Measurements from ENCODE around the gene ZEB2.

The ZEB2 gene

DNA sequence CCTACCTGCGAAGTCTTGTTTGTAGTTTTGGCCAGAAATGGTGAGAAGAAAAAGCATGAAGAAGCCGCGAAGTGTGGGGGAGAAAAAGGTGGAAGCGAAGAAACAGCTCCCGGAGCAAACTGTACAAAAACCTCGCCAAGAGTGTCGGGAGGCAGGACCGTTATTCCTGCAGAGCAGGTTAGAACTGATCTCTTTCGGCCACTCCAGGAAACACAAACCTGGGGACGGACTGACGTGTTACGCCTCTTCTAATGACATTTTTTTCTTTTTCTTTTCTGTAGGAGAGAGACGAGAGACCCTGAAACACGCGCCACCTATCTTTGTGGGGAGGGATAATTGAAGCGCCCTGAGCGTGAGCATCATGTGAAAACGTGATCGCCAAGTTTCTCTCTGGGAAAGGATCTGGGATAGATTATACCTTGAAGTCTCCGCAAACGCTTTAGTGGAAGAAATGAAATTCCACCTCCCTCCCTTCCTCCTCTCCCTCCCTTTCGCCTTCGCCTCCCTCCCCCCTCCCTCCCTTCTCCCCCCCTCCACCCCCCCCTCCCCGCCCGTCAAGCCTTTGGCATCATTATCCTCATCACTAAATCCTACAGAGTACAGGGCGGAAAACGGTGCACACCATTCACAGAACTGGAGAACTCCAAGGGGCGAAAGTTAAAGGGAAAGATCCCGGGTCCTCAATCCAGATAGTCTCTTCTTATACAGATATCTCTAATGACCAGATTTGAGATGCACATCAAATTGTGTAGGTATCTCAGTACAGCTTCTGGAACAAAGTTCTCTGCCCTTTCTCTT lies at the start of gene ZEB2:
Gene ZEB2 (minus strand): TSS at position 186 of the 798 bp plus-strand sequence. CDS start 2,769 bp downstream, outside the sequence.
- no peak for DNase-seq

DNA sequence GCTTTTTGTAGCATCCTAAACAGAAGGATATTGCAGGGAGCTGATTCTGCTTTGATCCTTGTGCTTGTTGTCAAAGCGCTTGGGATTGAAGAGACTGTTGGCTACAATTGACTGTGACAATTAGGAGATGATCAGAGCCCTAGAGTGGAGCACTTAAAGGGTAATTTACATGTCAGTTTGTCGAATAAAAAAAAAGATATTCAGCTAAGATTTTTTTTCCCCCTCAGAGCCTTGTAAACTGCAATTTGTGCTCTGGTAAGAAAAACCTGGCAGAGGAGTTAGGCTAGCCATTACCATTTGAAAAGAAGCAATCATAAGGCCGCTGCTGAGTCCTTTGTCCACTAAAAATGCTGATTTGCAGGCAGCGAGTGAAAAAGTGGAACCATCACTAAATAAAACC lies 47.8 kb upstream of the ZEB2 start:
- DNase-seq = no peak

DNA sequence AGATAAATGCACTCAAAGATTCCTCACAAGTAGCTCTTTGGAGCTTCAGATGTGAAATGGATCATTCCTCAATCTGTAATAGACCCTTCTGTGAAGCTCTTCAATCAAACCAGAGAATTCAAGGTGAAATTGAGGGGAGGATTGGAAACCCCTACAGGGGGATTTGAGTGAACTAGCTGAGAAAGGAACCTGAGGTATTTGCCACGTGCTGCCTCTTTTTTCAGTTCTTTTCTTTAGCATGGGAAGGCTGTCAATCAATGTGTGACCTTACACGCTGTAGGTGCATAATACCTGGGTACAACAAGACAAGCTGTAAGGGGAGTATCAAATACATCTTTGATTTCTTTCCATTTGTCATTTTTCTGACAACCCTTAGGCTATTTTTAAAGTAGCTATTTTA lies 46.5 kb upstream of the ZEB2 start:
- DNase-seq = no peak

DNA sequence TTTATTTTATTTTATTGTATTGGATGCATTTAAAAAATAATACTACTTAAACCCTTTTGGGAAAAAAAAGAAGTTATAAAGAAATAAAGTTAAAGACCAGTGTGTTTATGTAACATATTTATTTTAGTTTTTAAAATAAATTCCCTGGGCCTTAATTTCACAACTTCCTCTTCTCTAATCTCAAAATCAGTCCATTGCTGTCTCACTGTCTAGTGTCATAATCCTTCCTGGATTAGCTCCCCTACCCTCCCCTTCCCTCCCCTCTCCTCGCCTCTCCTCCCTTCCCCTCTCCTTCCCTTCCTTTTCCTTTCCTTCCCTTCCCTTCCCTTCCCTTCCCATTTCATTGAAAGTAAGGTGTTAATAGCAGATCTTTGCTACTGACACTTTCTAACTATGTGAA lies 40.3 kb upstream of the ZEB2 start:
- DNase-seq = no peak

DNA sequence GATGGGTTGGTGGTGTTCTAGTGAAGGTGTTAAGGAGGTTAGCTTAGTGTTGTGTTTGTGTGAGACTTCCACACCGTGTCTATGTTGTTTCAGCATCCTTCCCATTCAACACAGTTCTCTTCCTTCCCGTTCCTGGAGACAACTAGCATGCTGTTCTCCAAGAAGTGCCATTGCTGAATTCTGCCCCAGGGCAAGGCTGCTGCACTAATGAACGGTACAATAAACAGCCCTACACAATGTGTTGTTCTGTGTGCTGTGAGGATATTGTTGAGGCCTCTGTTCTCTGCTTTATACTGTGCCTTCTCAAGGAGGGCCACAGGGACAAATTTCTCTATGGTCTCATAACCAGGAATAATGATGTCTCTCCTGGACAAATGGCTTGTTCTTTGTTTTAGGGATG lies 39.8 kb upstream of the ZEB2 start:
- no peak for DNase-seq

DNA sequence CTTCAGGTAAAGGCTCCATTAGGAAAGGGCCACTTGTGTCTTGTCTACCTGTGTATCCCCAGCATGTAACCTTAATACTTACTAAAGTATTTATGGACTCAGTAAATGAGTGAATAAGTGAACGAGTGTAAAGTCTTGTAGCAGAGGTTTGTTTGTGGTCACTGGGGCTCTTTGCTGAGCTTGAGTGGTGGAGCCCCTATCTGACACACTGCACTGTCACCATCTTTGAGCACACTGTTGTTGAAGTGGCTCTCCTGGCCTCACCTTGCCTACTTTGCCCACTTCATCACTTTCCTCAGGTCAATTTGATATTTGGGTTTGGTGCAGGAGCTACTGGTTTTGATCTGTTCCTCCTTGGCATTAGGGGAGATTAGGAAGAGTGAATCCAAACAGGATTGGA lies 39.3 kb upstream of the ZEB2 start:
- no peak for DNase-seq

DNA sequence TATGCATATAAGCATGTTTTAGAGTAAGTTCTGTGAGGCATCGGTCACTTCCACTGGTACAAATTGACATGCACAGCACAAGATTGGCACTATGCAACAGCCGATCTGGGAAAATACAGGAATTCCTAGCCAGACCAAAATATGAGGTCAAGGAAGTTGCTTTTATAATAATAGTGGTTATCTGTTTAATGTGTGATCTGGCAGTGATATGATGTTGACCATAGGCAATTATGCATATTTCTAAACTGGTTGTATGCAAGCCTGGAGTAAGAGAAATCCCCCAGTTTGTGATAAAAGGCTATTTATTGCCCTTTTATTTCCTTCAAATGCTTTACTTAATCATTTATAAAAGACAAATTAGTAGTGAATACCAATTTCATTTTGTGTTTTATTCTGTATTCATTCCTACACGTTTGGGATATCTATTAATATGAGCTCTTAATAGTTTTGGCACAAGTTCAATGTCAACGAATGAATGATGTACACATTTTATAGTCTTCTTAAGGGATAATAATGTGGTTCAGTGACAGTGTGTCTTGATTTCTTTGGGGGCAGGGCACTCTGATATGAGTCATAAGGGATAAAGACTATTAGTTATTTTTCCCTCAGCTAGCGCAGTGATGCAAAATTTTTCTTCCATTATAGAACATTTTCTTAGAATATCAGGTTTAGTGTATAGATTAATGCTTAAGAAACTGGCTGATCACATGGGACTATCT lies 34.7 kb upstream of the ZEB2 start:
- DNase-seq = no peak

DNA sequence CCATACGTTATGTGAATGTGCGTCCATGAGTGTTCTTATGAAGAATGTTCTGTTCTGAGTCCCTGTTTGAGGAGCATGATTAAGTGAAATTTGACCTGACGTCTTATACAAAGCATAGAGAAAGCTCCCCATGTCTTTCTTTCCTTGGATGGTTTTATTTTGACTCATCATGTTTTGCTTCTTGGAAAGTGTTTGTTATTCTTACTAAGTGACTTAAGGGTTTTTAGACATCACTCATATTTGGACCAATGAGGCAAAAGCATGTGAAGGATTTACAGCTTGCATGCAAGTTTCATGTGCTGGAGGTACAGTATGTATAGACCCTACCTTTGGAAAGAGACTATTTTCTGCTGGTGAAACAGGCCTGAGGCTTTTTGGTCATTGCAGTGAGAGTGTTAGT lies 33.5 kb upstream of the ZEB2 start:
- no peak for DNase-seq

DNA sequence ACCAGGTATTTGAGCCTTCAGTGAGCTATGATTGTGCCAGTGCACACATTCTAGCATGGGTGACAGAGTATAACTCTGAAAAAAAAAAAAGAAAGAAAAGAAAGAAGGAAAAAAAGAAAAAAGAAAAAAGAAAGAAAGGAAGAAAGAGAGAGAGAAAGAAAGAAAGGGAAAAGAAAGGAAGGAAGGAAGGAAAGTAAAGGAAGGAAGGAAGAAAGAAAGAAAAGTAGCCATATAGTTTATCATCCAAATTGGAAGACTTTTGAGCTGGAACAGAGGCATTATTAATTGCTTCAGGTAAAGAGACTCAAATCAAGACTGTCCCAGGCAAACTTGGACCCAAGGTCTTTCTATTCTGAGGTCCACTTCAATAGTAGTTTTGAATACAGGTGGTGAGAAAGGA lies 32.9 kb upstream of the ZEB2 start:
- DNase-seq = no peak

DNA sequence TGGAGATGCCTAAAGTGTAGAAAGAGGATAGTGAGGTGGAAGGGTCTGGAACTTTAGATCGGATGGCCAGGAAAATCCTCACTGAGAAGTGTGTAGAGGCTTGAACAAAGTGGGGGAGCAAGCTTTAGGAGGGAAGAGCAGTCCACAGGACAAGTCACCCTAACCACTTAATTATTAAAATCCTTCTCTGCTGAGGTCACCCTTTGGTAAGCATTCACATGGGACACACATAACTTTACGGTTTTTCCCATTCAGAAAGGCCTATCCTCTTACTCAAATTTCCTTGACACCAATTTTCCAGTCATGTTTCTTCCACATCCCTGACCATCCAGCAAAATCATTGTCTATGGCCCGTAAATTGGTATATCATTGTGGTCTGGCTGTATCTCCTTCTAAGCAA lies 31.0 kb upstream of the ZEB2 start:
- no peak for DNase-seq

DNA sequence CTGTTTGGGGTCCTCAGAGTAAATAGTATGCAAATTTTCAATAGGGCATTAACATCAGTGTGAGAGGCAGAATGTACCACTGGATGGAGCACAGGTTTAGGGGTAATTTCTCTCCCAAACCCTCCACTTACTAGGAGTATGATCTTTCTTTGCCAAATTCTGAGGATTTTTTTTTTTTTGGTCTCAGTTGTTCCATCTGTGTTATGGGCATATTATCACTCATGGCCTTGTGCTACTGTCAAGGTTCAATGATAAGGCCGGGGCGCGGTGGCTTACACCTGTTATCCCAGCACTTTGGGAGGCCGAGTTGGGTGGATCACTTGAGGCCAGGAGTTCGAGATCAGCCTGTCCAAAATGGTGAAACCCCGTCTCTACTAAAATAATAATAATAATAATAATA lies 30.2 kb upstream of the ZEB2 start:
- DNase-seq = no peak

DNA sequence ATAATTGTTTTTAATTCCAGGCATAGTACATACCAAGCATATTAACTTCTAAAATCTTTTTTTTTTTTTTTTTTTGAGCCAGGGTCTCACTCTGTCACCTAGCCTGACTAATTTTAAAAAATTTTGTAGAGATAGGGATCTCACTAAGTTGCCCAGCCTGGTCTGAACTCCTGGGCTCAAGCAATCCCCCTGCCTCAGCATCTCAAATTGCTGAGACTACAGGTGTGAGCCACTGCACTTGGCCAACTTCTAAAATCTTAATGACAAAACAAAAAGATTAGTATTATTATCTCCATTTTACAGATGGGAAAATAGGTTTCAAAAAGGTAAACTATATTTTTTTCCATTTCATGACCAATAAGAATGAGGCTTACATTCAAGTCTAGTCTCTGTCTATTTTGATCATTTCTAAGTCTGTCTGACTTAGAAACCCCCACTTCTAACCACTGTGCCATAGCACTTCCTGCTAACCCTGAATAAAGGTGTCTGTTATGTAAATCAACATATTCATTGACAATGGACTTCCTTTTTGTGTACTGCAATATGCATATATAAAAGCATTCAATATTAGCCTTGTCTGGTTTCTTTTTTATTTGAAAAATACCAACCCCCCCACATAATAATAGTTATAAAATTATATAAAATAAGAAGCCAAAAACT lies 28.7 kb upstream of the ZEB2 start:
- DNase-seq = no peak

DNA sequence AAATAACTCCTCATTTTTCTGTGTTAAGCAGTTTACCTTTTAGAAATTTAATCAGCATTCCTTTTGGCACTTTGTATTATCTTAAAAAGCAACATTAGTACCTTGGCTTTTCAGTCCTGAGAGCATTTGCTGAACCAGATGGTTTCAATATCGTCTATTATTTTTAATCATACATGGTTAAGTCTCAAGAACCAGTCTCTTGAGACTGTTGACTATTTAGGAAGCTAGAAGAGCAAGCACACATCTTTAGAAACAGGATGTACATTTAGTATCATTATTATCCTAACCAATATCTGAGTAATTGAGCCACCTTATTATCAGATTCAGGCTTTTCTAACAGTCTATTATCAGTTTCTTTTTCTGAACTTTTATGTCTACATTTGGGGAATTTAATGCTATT lies 28.2 kb upstream of the ZEB2 start:
- no peak for DNase-seq

DNA sequence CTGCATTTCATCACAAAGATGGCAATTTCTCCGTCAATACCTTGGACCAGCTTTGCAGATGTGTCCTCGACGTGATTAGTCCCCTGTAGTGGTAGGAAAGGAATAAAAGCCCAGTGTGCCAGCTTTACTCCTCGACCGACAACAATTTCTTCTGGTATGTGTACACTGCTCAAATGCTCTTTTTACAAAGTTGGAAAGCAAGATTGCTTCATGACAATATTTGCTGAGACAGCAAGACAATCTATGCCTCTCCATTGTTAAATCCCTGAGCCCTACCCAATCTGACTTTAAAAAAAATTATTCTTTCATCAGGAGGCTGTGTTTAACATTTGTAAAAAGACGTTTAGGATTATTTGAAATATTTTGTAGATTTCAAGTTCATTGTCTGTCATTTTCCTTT lies 27.6 kb upstream of the ZEB2 start:
- DNase-seq = no peak

DNA sequence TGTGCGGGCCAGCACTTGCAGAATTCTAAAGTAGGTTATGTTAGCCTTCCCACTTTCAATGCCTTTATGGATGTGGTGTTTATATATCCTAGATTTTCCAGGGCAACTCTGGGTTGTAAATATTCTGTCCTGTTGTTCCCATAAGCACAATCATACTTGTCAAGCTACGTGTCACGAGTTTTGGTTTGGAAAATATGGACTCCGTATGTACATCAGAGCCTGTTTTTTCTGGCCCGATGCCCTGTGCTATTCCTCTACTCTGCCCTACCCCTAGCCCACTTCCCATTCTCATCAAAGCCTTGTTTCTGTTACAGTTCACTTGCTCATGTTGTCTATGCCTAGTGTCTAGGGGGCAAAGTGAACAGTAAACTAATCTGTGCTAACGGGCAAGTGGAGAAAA lies 27.0 kb upstream of the ZEB2 start:
- DNase-seq = no peak

DNA sequence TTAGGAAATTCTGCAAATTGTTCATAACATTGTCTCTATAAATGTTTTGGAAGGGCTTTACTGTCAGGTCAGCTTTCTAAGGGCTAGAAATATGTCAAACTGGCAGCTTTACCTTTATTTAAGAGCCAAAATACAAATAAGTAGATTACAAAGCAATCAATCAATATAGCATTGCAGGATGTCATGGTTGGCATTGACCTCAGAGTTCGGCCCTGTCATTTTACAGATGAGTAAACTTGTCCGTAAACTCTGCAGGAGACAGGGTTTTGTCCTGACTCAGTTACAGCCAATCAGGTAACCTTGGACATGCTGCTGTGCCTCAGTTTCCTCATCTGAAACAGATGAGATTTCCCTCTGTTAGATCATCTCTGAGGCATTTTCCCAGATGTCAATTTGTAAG lies 25.9 kb upstream of the ZEB2 start:
- DNase-seq = no peak

DNA sequence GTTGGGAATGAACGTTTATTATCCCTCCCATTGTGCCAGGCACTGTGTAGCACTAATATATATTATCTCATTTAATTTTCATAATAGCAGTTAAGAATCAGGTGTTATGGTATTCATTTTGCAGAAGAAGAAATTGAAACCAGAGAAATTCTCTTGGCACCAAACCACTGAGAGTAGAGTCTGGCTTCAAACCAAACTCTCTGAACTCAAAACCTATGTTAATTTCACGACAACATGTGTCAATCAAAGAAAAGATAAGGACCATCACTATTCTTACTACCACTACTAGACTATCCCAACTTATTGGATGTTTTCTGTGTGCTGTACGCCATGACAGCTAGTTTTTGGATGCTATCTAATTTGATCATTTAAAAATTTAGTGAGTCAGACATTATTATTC lies 24.1 kb upstream of the ZEB2 start:
- no peak for DNase-seq

DNA sequence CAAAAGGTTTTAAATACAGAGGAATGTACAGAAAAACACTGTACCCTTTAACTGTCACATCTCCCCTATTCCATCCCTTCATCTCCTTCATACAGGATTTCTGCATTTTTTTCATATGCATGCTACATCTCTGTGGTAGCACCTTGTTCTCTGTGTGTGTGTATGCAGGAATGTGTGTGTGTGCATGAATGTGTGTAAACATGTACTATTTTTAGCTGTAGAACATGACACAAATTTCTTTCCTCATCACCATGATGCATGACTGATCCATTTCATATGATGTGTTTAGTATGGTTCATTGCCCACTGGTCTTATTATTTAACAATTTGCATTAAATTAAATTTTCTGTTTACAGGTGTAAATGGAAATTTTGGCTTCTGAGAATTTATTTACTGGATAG lies 21.5 kb upstream of the ZEB2 start:
- no peak for DNase-seq

DNA sequence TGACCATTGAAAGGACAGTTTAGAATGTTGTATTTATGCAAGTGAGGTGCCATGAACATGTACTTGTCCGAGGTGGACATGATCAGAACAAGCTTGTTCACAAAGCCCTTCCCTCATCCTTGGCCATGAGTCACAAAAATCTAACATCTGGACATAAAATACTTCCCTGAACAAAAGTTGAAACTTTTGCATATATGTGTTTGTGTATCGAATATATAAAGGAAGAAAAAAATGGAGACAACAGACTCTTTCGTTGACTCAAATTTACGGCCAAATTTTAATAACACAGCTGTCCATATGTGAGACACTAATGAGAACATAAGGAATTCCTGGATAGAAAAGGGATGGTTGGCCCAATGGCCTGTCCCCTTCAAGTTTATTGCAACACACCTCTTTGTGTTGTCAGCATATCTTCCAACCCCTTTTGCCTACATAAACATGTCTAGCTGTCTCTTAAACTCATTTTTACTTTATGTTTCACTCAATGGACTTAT lies 19.4 kb upstream of the ZEB2 start:
- no peak for DNase-seq

DNA sequence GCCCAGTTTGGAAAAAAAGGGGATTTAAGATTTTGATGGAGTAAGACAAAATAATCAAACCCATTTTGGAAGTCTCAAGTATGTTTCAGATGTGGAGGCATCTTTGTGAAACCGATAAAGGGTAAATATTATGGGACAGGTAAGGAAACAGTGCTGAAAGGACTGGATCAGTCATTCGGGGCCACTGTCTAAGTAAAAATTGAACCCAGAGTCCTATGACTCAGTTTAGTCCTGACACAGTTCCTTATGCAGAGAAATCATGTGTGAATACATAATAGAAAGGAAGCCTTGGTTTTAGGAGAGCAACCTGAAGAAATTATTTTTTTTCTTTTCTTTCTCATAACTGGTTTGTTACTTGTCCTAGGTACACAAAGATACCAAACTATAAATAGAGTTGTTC lies 15.4 kb upstream of the ZEB2 start:
- no peak for DNase-seq

DNA sequence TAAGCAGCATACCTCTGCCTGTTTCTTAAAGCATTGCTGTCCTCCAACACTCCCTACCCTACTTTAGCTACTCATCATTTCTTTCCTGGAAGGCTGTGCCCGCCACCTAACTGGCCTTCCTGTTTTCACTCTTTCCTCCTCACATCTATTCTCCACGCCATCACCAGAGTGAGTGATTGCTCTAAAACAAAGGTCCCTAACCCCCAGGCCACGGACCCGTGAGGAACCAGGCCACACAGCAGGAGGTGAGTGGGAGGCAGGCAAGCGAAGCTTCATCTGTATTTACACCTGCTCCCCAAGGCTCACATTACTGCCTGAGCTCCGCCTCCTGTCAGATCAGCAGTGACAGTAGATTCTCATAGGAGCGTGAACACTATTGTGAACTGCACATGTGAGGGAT lies 13.3 kb upstream of the ZEB2 start:
- DNase-seq = no peak

DNA sequence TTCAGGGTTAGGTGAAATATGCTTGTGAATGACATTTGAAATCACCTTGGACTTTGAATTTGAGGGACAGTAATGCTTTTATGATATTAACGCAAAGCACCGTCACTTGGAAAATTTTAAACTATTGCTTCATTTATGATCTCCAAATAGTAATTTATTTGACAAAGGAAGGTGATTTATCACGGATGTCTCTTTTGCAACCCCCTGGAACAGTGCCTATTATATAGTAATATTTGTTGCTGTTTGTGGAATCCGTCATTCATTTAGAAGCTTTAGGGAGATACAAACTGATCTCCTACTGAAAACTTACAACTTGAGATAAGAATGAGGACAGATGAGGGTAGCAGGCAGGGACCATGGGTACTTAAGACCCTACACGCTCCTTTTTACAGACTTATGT lies 10.7 kb upstream of the ZEB2 start:
- no peak for DNase-seq

DNA sequence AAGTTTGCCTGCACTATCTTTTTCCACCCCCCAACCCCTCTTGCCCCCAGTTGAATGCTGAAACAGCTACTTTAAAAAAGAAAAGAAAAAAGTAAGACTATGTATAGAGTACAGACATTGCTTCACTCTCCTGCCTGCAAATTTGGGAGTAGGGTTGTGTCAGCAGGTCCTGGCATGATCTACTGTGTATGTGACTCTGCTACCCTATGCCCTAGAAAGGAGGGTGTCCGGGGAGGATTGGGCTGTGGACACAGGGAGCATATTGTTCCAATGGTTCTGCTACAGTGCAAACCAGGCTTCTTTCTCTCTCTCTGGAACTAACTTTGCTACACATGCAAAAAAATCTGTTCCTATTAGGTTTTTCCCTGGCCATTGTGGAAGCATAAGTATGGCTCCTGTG lies 9.9 kb upstream of the ZEB2 start:
- DNase-seq = no peak

DNA sequence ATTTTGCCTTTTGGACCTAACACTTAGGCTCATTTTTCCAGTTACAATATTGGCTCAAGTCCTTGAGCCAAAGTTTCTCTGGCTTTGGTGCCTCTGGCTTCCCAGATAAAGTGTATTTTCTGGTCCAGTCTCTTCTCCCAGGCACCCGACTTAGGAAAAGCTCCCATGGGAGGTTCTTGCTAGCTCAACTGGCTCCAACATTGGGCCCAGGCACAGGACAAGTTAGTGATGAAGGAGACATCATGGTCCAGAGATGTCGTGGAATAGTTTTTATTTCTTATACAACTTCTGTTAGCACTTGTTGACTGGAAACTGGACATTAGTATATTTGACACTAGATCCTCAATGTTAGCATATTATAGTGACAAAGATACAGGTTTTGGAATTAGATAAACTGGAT lies 8.2 kb upstream of the ZEB2 start:
- DNase-seq = no peak

Measured in DMS79 (cell line).